SK-N-SH (cell line): Measurements from ENCODE around the gene KCNK5. TPM values are rescaled to one million over a fixed set of nuclear protein-coding genes. Genes with fewer than 3 reads are reported as not detected.

Source experiments
- CTCF ChIA-PET: fragments of 300-600, 350-600 bp; formaldehyde crosslinking; extraction: SDS; loops from one replicate; lab custom pipeline; 2021; lab: Yijun Ruan, JAX
- POLR2A ChIA-PET: fragments of 350-600 bp; sonication (Branson Sonifier 250); formaldehyde crosslinking; extraction: SDS; loops from one replicate; lab custom pipeline; 2020; ENCODE audit warnings: antibody characterized with exemption, inconsistent platforms; lab: Yijun Ruan, JAX
- DNase-seq: peaks from one replicate; pipeline ENCODE4 v3.0.0; 2012
- H2AFZ ChIP-seq: fragments of 200-600 bp; sonication (generic); 2 replicates; pipeline ENCODE4 v1.8.1; 2016; ENCODE audit warnings: antibody characterized with exemption, mild to moderate bottlenecking, low read depth
- H3F3A ChIP-seq: fragments of 200-600 bp; sonication (generic); replicated peaks from 2 replicates; pipeline ENCODE3; 2016; ENCODE audit warnings: antibody characterized with exemption, mild to moderate bottlenecking; ENCODE audit not compliant: insufficient read depth
- H3K27ac ChIP-seq, 2 experiments: fragments of 200-500 bp in 1 of 2; fragments of 200-600 bp in 1 of 2; sonication (Bioruptor generic) in 1 of 2; sonication (generic), shearing (Covaris generic) in 1 of 2; 2 replicates each; pipeline versions ENCODE4 v1.5.1 to v1.6.1; 2014 to 2016; ENCODE audit warnings: low read depth in 2 of 2, inconsistent platforms in 1 of 2, low read length in 1 of 2, mild to moderate bottlenecking in 1 of 2, mixed read lengths in 1 of 2
- H3K27me3 ChIP-seq: fragments of 200-600 bp; sonication (generic), shearing (Covaris generic); 2 replicates; pipeline ENCODE4 v1.6.1; 2016; ENCODE audit warnings: mixed run types; ENCODE audit not compliant: insufficient read depth
- H3K36me3 ChIP-seq, 2 experiments: fragments of 200-500 bp in 1 of 2; fragments of 200-600 bp in 1 of 2; sonication (Bioruptor generic) in 1 of 2; sonication (generic) in 1 of 2; replicated peaks in 1 of 2; 2 replicates each; pipeline versions ENCODE3 to v1.5.1; 2014 to 2016; ENCODE audit warnings: low read length in 1 of 2, mild to moderate bottlenecking in 1 of 2; ENCODE audit not compliant: insufficient read depth in 2 of 2, control insufficient read depth in 1 of 2
- H3K4me1 ChIP-seq, 2 experiments: fragments of 200-500 bp in 1 of 2; fragments of 200-600 bp in 1 of 2; sonication (Bioruptor generic) in 1 of 2; sonication (generic), shearing (Covaris generic) in 1 of 2; 2 replicates each; pipeline versions ENCODE4 v1.5.1 to v1.6.1; 2014 to 2016; ENCODE audit warnings: low read depth in 1 of 2, low read length in 1 of 2, mixed run types in 1 of 2; ENCODE audit not compliant: insufficient read depth in 2 of 2, control insufficient read depth in 1 of 2
- H3K4me2 ChIP-seq: fragments of 200-600 bp; sonication (generic), shearing (Covaris generic); 2 replicates; pipeline ENCODE4 v1.6.1; 2017; ENCODE audit warnings: mixed run types
- H3K4me3 ChIP-seq, 2 experiments: fragments of 200-500 bp in 1 of 2; fragments of 200-600 bp in 1 of 2; sonication (Bioruptor generic) in 1 of 2; sonication (generic), shearing (Covaris generic) in 1 of 2; 2 replicates each; pipeline versions ENCODE4 v1.5.1 to v1.8.1; 2014 to 2016; ENCODE audit warnings: low read depth in 2 of 2, inconsistent platforms in 1 of 2, low read length in 1 of 2, mild to moderate bottlenecking in 1 of 2, mixed read lengths in 1 of 2, moderate library complexity in 1 of 2
- H3K79me2 ChIP-seq: fragments of 200-600 bp; sonication (generic); 2 replicates; pipeline ENCODE4 v1.8.1; 2017; ENCODE audit warnings: mild to moderate bottlenecking; ENCODE audit not compliant: insufficient read depth
- H3K9ac ChIP-seq: fragments of 200-600 bp; sonication (generic); 2 replicates; pipeline ENCODE4 v1.6.1; 2017; ENCODE audit warnings: mixed run types
- H3K9me2 ChIP-seq: fragments of 200-600 bp; sonication (generic); 2 replicates; pipeline ENCODE4 v1.6.1; 2017; ENCODE audit warnings: mixed run types
- H3K9me3 ChIP-seq: fragments of 200-600 bp; sonication (generic); 2 replicates; pipeline ENCODE4 v1.6.1; 2017; ENCODE audit warnings: mixed run types, mild to moderate bottlenecking, moderate library complexity
- H4K20me1 ChIP-seq: fragments of 200-600 bp; sonication (generic); 2 replicates; pipeline ENCODE4 v1.6.1; 2017; ENCODE audit warnings: mild to moderate bottlenecking, mixed run types; ENCODE audit not compliant: insufficient read depth
- EP300 ChIP-seq, 2 experiments: IDR thresholded peaks; 2 replicates each; pipeline versions ENCODE4 v1.4.0 to v1.6.1; 2012; ENCODE audit warnings: borderline replicate concordance in 1 of 2, low read depth in 1 of 2, low read length in 1 of 2
- FOXJ3 ChIP-seq: sonication (generic); formaldehyde crosslinking; IDR thresholded peaks from 2 replicates; pipeline ENCODE4 v1.5.1; 2020; ENCODE audit warnings: mild to moderate bottlenecking, missing genetic modification reagents
- IRF3 ChIP-seq: fragments of 150-350 bp; IDR thresholded peaks from 2 replicates; pipeline ENCODE4 v1.6.1; 2016; ENCODE audit warnings: mild to moderate bottlenecking, low read depth, low read length
- RCOR1 ChIP-seq: fragments of 150-350 bp; IDR thresholded peaks from 2 replicates; pipeline ENCODE4 v1.6.1; 2017; ENCODE audit warnings: antibody characterized with exemption, low read length
- RFX5 ChIP-seq: IDR thresholded peaks from 2 replicates; pipeline ENCODE4 v1.6.1; 2012; ENCODE audit warnings: mild to moderate bottlenecking, improper control_type of control experiment, low read length
- RXRA ChIP-seq: IDR thresholded peaks from 2 replicates; pipeline ENCODE4 v1.4.0; 2012; ENCODE audit warnings: low read depth, mild to moderate bottlenecking, borderline replicate concordance
- TAF1 ChIP-seq: IDR thresholded peaks from 2 replicates; pipeline ENCODE4 v1.6.1; 2012; ENCODE audit warnings: low read depth, mild to moderate bottlenecking, low read length, moderate library complexity, borderline replicate concordance
- whole genome bisulfite sequencing: methylation state at CpG from one replicate; pipeline ENCODE4 v1.1.6; 2017; ENCODE audit warnings: low lambda C conversion rate; 5-methylcytosine and 5-hydroxymethylcytosine counted together
- polyA plus RNA-seq, 3 experiments: library from polyadenylated mRNA; depleted of rRNA; stranded (reverse); fragments of >200 nt; gene quantifications; 2 replicates each; pipeline ENCODE4 v1.2.3, GENCODE V29; 2012

The KCNK5 gene
- polyA plus RNA-seq, 1 of the 3 experiments (the other 2 are of a cell fraction), result not detected

DNA sequence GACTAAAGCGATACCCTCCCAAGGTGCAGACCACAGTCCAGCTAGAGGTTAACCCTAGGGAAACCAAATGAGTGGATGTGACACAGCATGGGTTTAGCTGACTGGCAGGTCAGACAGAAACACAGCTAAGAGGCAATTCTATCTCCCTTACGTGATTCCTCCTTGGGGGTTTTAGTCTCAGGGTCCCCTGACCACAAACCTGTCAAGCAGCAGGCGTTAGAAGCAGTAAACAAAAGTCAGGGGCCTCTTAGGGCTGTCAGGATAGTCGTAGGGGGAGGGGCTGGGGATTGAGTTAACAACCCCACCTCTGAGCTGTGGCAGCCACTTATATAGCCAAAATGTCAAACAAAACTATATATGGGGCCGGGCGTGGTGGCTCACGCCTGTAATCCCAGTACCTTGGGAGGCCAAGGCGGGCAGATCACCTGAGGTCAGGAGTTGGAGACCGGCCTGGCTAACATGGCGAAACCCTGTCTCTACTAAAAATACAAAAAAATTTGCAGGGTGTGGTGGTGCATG is 13.6 kb downstream of the KCNK5 start:
- CTCF ChIA-PET, result interaction anchor here (1.1 to 1.8 kb wide), 2 partner anchors 14 to 722 kb away, joined by 3 to 4 read pairs; partner anchors contain the start of gene KCNK5

GRCh38 chr6:39214846-39215639 is 14.2 kb downstream of the KCNK5 start:
- H3F3A ChIP-seq, result no peaks in the 10 kb centered on the region
- H3K79me2 ChIP-seq, result no peaks in the 10 kb centered on the region
- POLR2A ChIA-PET, result interaction anchor here (0.6 kb wide), 1 partner anchor 50 kb away, joined by 4 read pairs; no protein-coding TSS in a partner anchor
- no peaks in the 10 kb centered on the region for H3K9me2 ChIP-seq
- H3K9me3 ChIP-seq, result no peaks in the 10 kb centered on the region
- H4K20me1 ChIP-seq, result no peaks in the 10 kb centered on the region
- no peaks in the 10 kb centered on the region for H3K36me3 ChIP-seq
- no peak overlapping the region for H3K4me2 ChIP-seq
- no peaks in the 10 kb centered on the region for H3K27me3 ChIP-seq
- no peak overlapping the region for H2AFZ ChIP-seq
- no peak for DNase-seq
- H3K4me3 ChIP-seq, result no peak overlapping the region
- TF ChIP-seq IRF3 (no peak), TAF1 (no peak)
- TF ChIP-seq, all 33 proteins: peak for 0
- Histone ChIP-seq H3K4me1 (no peaks in the 10 kb centered on the region), H3K9ac (no peak overlapping the region), H3K27ac (no peak overlapping the region)
- CTCF ChIA-PET, result interaction anchor here (1.1 to 1.8 kb wide), 2 partner anchors 15 to 722 kb away, joined by 3 to 4 read pairs; partner anchors contain the start of gene KCNK5
- WGBS, result 48% methylated on average over 9 of the region's 10 CpGs

More for the DNA sequence above, 13.6 kb downstream of the KCNK5 start:
- Histone ChIP-seq H4K20me1 (no peaks in the 10 kb centered on the region), H3K4me3 (no peak overlapping the region), H3F3A (no peaks in the 10 kb centered on the region), H3K4me1 (no peaks in the 10 kb centered on the region), H3K36me3 (no peaks in the 10 kb centered on the region), H3K9ac (no peak overlapping the region), H3K4me2 (no peak overlapping the region), H3K27ac (no peak overlapping the region), H3K27me3 (no peaks in the 10 kb centered on the region), H3K9me2 (no peaks in the 10 kb centered on the region), H3K79me2 (no peaks in the 10 kb centered on the region), H3K9me3 (no peaks in the 10 kb centered on the region), H2AFZ (no peak overlapping the region)
- no peak for TF ChIP-seq FOXJ3 (CRISPR knock-in tag)
- TF ChIP-seq EP300 (IDR thresholded peaks at IDR 0.05; ENCODE audit: borderline replicate concordance in 1 of 2, low read depth in 1 of 2, low read length in 1 of 2), result no peak
- no peak for TF ChIP-seq TAF1
- TF ChIP-seq RXRA, result no peak
- TF ChIP-seq RCOR1, result no peak
- no peak for TF ChIP-seq RFX5
- POLR2A ChIA-PET, result no interaction called here
- WGBS, result 35% methylated on average over 6 of the region's 10 CpGs
- DNase-seq, result no peak
